HepG2 (cell line): ENCODE measurements around the gene PLXNC1. TPM values are rescaled to one million over a fixed set of nuclear protein-coding genes. Genes with fewer than 3 reads are reported as not detected.
A peak's percentile ranks its signal among the peaks of the same experiment; 100 is the strongest.

ENCODE experiments used
- AGO2 ChIP-seq: fragments of 200-400 bp; formaldehyde crosslinking; optimal IDR thresholded peaks from 2 replicates; pipeline ENCODE3; 2017; ENCODE audit warnings: mild to moderate bottlenecking, low read depth, low read length, moderate library complexity
- CEBPG ChIP-seq: IDR thresholded peaks from 2 replicates; pipeline ENCODE4 v1.6.1; 2016
- GLI4 ChIP-seq: sonication (generic); formaldehyde crosslinking; IDR thresholded peaks from 2 replicates; pipeline ENCODE4 v1.5.1; 2020; ENCODE audit warnings: missing genetic modification reagents, mild to moderate bottlenecking, moderate library complexity, borderline replicate concordance
- GTF2F1 ChIP-seq: fragments of 150-350 bp; IDR thresholded peaks from 2 replicates; pipeline ENCODE4 v1.6.1; 2014; ENCODE audit warnings: low read length
- HDAC6 ChIP-seq: fragments of 200-600 bp; sonication (generic); IDR thresholded peaks from 2 replicates; pipeline ENCODE4 v1.7.0; 2017; ENCODE audit warnings: mild to moderate bottlenecking, antibody characterized with exemption, low read length, low read depth
- KLF15 ChIP-seq: sonication (generic); formaldehyde crosslinking; IDR thresholded peaks from 2 replicates; pipeline ENCODE4 v1.8.1; 2023; ENCODE audit warnings: borderline replicate concordance, mild to moderate bottlenecking, inconsistent platforms, missing genetic modification reagents, mixed read lengths
- MAF1 ChIP-seq: sonication (generic); formaldehyde crosslinking; IDR thresholded peaks from 2 replicates; pipeline ENCODE4 v1.5.0; 2020; ENCODE audit warnings: missing genetic modification reagents, borderline replicate concordance
- NCOA1 ChIP-seq: sonication (generic); formaldehyde crosslinking; IDR thresholded peaks from 2 replicates; pipeline ENCODE4 v1.9.0; 2021; ENCODE audit warnings: missing genetic modification reagents
- PAWR ChIP-seq: sonication (generic); formaldehyde crosslinking; IDR thresholded peaks from 2 replicates; pipeline ENCODE4 v1.4.0; 2020; ENCODE audit warnings: missing genetic modification reagents, mild to moderate bottlenecking, borderline replicate concordance
- PHF21A ChIP-seq: sonication (generic); formaldehyde crosslinking; IDR thresholded peaks from 2 replicates; pipeline ENCODE4 v1.5.0; 2020; ENCODE audit warnings: mild to moderate bottlenecking, missing genetic modification reagents
- STAG1 ChIP-seq: sonication (generic); formaldehyde crosslinking; IDR thresholded peaks from 2 replicates; pipeline ENCODE4 v1.4.0; 2020; ENCODE audit warnings: missing genetic modification reagents
- ZFP1 ChIP-seq: IDR thresholded peaks from 2 replicates; pipeline ENCODE4 v1.6.1; 2016
- ZIK1 ChIP-seq: sonication (generic); formaldehyde crosslinking; IDR thresholded peaks from 2 replicates; pipeline ENCODE4 v1.5.0; 2020; ENCODE audit warnings: mild to moderate bottlenecking, low read depth, missing genetic modification reagents, borderline replicate concordance
- ZMYM2 ChIP-seq: sonication (generic); formaldehyde crosslinking; IDR thresholded peaks from 2 replicates; pipeline ENCODE4 v1.8.0; 2022; ENCODE audit warnings: mild to moderate bottlenecking, missing genetic modification reagents
- ZMYM3 ChIP-seq: sonication (generic); formaldehyde crosslinking; IDR thresholded peaks from 2 replicates; pipeline ENCODE4 v1.5.1; 2020; ENCODE audit warnings: mild to moderate bottlenecking, missing genetic modification reagents
- ZNF260 ChIP-seq: sonication (generic); formaldehyde crosslinking; IDR thresholded peaks from 2 replicates; pipeline ENCODE4 v1.4.0; 2020; ENCODE audit warnings: missing genetic modification reagents, low read depth, mild to moderate bottlenecking, borderline replicate concordance
- ZNF644 ChIP-seq: IDR thresholded peaks from 2 replicates; pipeline ENCODE4 v1.6.1; 2016; ENCODE audit warnings: low read depth
- ZNF768 ChIP-seq: sonication (generic); formaldehyde crosslinking; IDR thresholded peaks from 2 replicates; pipeline ENCODE4 v1.4.0; 2020; ENCODE audit warnings: missing genetic modification reagents
- ZSCAN20 ChIP-seq: sonication (generic); formaldehyde crosslinking; IDR thresholded peaks from 2 replicates; pipeline ENCODE4 v1.4.0; 2020; ENCODE audit warnings: missing genetic modification reagents, mild to moderate bottlenecking, borderline replicate concordance
- polyA plus RNA-seq, 8 experiments: library from polyadenylated mRNA; depleted of rRNA in 3 of 8; stranded (reverse) in 7 of 8; unstranded in 1 of 8; fragments of >200 nt; fragmentation: Illumina TruSeq in 4 of 8; extraction: Trizol in 4 of 8; gene quantifications; 2 replicates each; pipeline versions ENCODE4 v1.2.1 to v1.2.3, GENCODE V29; 2011 to 2016; ENCODE audit warnings: low read depth in 4 of 8, missing spikeins in 1 of 8, mixed read lengths in 1 of 8; ENCODE audit not compliant: insufficient read depth in 1 of 8
- total RNA-seq, 5 experiments: library from RNA; depleted of rRNA; stranded (reverse); fragments of >200 nt; fragmentation: Illumina TruSeq; extraction: Trizol; gene quantifications; 2 replicates each; pipeline ENCODE4 v1.2.3, GENCODE V29; 2016; ENCODE audit warnings: low read depth in 1 of 5
- TF ChIP-seq, protein P1 (sequence below): sonication (generic); formaldehyde crosslinking; IDR thresholded peaks from 2 replicates; pipeline ENCODE4 v1.5.0; 2020; ENCODE audit warnings: missing genetic modification reagents
- TF ChIP-seq, protein P2 (sequence below): sonication (generic); formaldehyde crosslinking; IDR thresholded peaks from 2 replicates; pipeline ENCODE4 v1.5.0; 2020; ENCODE audit warnings: missing genetic modification reagents
- TF ChIP-seq, protein P3 (sequence below): sonication (generic); formaldehyde crosslinking; IDR thresholded peaks from 2 replicates; pipeline ENCODE4 v1.4.0; 2020; ENCODE audit warnings: missing genetic modification reagents
- TF ChIP-seq, protein P4 (sequence below): sonication (generic); formaldehyde crosslinking; IDR thresholded peaks from 2 replicates; pipeline ENCODE4 v1.5.0; 2020; ENCODE audit warnings: mild to moderate bottlenecking, missing genetic modification reagents, moderate library complexity

PLXNC1 gene
- total and polyA plus RNA-seq, 2 of the 13 experiments (the other 11 are each of a cell fraction or from before 2014, with no cell fraction given) = 6.6 to 11.2 TPM

DNA sequence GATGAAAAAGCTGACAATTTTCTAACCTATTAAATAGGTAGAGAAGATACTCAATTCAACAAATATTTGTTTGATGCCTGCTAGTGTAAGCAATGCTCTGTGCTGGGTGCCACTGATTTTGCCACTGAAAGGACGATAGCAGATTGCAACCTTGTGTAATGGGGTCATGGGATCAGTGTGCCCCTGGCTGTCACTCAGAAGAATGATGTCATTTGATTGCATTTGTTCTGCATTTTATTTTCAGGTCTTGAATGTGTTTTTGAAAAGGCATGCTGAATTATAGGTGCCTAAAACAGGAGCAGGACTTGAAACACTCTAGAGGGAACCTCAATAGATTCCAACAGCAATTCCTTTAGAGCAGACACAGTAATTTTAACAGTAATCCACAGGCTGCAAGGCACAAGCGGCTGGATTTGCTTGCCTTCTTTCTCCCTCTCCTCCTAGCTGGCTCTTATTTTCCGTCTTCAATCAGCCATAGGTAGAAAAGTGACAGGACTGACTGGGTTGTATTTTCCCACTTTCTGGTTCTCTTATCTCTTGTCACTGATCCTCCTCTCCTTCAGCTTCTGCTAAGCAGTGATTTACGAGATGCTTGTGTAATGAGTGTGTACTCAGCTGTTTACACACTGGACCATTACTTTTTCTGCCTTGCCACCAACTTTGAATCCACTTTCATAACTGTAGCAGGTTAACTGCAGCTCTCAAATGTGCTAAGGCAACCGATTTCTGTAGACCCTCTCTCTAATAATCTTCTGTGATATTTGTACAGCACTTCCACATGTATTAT, 4.1 kb downstream of the PLXNC1 start (continued):
- no peak for TF ChIP-seq ZNF768 (CRISPR knock-in tag)
- no peak for TF ChIP-seq PAWR
- TF ChIP-seq HDAC6 = no peak
- TF ChIP-seq ZNF260 (CRISPR knock-in tag) = no peak
- TF ChIP-seq NCOA1 (CRISPR knock-in tag) = 0 out of 2 replicates have a peak, but pooled peaks have one; percentile 17
- TF ChIP-seq, protein P1, sequence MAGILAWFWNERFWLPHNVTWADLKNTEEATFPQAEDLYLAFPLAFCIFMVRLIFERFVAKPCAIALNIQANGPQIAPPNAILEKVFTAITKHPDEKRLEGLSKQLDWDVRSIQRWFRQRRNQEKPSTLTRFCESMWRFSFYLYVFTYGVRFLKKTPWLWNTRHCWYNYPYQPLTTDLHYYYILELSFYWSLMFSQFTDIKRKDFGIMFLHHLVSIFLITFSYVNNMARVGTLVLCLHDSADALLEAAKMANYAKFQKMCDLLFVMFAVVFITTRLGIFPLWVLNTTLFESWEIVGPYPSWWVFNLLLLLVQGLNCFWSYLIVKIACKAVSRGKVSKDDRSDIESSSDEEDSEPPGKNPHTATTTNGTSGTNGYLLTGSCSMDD (CRISPR knock-in tag) = no peak
- no peak for TF ChIP-seq ZSCAN20
- no peak for TF ChIP-seq ZFP1 (CRISPR knock-in tag)
- peak; percentile 65 for TF ChIP-seq CEBPG (CRISPR knock-in tag)
- TF ChIP-seq, protein P2, sequence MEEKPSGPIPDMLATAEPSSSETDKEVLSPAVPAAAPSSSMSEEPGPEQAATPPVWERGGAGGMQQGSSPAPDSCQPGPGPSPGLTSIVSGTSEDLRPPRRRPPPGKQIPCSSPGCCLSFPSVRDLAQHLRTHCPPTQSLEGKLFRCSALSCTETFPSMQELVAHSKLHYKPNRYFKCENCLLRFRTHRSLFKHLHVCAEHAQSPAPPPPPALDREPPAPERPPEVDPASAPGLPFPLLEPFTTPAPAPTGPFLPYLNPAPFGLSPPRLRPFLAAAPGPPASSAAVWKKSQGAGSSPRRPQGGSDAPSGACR (CRISPR knock-in tag) = no peak
- no peak for TF ChIP-seq MAF1 (CRISPR knock-in tag)
- TF ChIP-seq, protein P3, sequence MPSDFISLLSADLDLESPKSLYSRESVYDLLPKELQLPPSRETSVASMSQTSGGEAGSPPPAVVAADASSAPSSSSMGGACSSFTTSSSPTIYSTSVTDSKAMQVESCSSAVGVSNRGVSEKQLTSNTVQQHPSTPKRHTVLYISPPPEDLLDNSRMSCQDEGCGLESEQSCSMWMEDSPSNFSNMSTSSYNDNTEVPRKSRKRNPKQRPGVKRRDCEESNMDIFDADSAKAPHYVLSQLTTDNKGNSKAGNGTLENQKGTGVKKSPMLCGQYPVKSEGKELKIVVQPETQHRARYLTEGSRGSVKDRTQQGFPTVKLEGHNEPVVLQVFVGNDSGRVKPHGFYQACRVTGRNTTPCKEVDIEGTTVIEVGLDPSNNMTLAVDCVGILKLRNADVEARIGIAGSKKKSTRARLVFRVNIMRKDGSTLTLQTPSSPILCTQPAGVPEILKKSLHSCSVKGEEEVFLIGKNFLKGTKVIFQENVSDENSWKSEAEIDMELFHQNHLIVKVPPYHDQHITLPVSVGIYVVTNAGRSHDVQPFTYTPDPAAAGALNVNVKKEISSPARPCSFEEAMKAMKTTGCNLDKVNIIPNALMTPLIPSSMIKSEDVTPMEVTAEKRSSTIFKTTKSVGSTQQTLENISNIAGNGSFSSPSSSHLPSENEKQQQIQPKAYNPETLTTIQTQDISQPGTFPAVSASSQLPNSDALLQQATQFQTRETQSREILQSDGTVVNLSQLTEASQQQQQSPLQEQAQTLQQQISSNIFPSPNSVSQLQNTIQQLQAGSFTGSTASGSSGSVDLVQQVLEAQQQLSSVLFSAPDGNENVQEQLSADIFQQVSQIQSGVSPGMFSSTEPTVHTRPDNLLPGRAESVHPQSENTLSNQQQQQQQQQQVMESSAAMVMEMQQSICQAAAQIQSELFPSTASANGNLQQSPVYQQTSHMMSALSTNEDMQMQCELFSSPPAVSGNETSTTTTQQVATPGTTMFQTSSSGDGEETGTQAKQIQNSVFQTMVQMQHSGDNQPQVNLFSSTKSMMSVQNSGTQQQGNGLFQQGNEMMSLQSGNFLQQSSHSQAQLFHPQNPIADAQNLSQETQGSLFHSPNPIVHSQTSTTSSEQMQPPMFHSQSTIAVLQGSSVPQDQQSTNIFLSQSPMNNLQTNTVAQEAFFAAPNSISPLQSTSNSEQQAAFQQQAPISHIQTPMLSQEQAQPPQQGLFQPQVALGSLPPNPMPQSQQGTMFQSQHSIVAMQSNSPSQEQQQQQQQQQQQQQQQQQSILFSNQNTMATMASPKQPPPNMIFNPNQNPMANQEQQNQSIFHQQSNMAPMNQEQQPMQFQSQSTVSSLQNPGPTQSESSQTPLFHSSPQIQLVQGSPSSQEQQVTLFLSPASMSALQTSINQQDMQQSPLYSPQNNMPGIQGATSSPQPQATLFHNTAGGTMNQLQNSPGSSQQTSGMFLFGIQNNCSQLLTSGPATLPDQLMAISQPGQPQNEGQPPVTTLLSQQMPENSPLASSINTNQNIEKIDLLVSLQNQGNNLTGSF (CRISPR knock-in tag) = no peak
- no peak for TF ChIP-seq ZMYM3
- no peak for TF ChIP-seq GLI4 (CRISPR knock-in tag)
- TF ChIP-seq ZIK1 (CRISPR knock-in tag) = no peak
- no peak for TF ChIP-seq STAG1 (CRISPR knock-in tag)
- TF ChIP-seq PHF21A (CRISPR knock-in tag) = 0 out of 2 replicates have a peak, but pooled peaks have one; percentile 33
- 0 out of 2 replicates have a peak, but pooled peaks have one; percentile 59 for TF ChIP-seq ZNF644
- TF ChIP-seq, protein P4, sequence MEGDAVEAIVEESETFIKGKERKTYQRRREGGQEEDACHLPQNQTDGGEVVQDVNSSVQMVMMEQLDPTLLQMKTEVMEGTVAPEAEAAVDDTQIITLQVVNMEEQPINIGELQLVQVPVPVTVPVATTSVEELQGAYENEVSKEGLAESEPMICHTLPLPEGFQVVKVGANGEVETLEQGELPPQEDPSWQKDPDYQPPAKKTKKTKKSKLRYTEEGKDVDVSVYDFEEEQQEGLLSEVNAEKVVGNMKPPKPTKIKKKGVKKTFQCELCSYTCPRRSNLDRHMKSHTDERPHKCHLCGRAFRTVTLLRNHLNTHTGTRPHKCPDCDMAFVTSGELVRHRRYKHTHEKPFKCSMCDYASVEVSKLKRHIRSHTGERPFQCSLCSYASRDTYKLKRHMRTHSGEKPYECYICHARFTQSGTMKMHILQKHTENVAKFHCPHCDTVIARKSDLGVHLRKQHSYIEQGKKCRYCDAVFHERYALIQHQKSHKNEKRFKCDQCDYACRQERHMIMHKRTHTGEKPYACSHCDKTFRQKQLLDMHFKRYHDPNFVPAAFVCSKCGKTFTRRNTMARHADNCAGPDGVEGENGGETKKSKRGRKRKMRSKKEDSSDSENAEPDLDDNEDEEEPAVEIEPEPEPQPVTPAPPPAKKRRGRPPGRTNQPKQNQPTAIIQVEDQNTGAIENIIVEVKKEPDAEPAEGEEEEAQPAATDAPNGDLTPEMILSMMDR = no peak
- no peak for TF ChIP-seq ZMYM2 (CRISPR knock-in tag)
- no peak for TF ChIP-seq AGO2
- TF ChIP-seq GTF2F1 = no peak
- no peak for TF ChIP-seq KLF15 (CRISPR knock-in tag)
